Gastroesophageal sphincter (tissue), 4 donors: ENCODE measurements around the gene ZNF76. TPM values are rescaled to one million over a fixed set of nuclear protein-coding genes. Genes with fewer than 3 reads are reported as not detected.

Source experiments
- ATAC-seq: fragments of 150-250 bp; one replicate; pipeline ENCODE4 v1.9.1; 2016; ENCODE audit warnings: mild to moderate bottlenecking, moderate library complexity
- H3K27ac ChIP-seq, 4 donors: fragments of 200-600 bp; sonication (generic) in 3 of 4; 1 replicate in 3 of 4; 2 replicates in 1 of 4; pipeline ENCODE4 v1.5.1; 2016 to 2019
- H3K27me3 ChIP-seq: fragments of 200-600 bp; sonication (generic); one replicate; pipeline ENCODE4 v1.5.1; 2019
- H3K36me3 ChIP-seq, 2 donors: fragments of 200-600 bp; sonication (generic); one replicate each; pipeline ENCODE4 v1.5.1; 2019; ENCODE audit warnings: control low read depth in 1 of 2
- H3K4me1 ChIP-seq, 3 donors: fragments of 200-600 bp; sonication (generic); 1 replicate in 2 of 3; 2 replicates in 1 of 3; pipeline ENCODE4 v1.5.1; 2016 to 2019; ENCODE audit warnings: control low read depth in 2 of 3
- H3K4me3 ChIP-seq, 2 donors: fragments of 200-600 bp; sonication (generic); one replicate each; pipeline ENCODE4 v1.5.1; 2019; ENCODE audit warnings: mild to moderate bottlenecking in 1 of 2, moderate library complexity in 1 of 2
- H3K9me3 ChIP-seq, 3 donors: fragments of 200-600 bp; sonication (generic); one replicate each; pipeline ENCODE4 v1.5.1; 2017 to 2019; ENCODE audit warnings: control low read depth in 2 of 3
- EP300 ChIP-seq: sonication (generic); formaldehyde crosslinking; IDR thresholded peaks from one replicate; pipeline ENCODE4 v1.6.1; 2017; ENCODE audit warnings: antibody characterized with exemption, mild to moderate bottlenecking
- POLR2A ChIP-seq, 2 donors: fragments of 450-650 bp; IDR thresholded peaks; one replicate each; pipeline ENCODE4 v1.6.1; 2017; ENCODE audit warnings: antibody characterized with exemption in 2 of 2, mild to moderate bottlenecking in 2 of 2, moderate library complexity in 1 of 2
- POLR2AphosphoS5 ChIP-seq: sonication (generic); formaldehyde crosslinking; IDR thresholded peaks from one replicate; pipeline ENCODE4 v1.6.1; 2017; ENCODE audit warnings: antibody characterized with exemption
- WGBS, 2 donors: methylation state at CpG; one replicate each; pipeline ENCODE4 v1.1.5; 2018; ENCODE audit warnings: low coverage in 1 of 2; 5-methylcytosine and 5-hydroxymethylcytosine counted together
- total RNA-seq, 4 donors: library from RNA; depleted of rRNA; stranded (reverse); fragments of >200 nt; gene quantifications; one replicate each; pipeline ENCODE4 v1.1.0, GENCODE V29; 2016
- TF ChIP-seq, protein P1 (sequence below), 4 experiments: fragments of 200-600 bp in 2 of 4; fragments of 450-650 bp in 2 of 4; sonication (generic) in 1 of 4; IDR thresholded peaks; one replicate each; pipeline ENCODE4 v1.5.1; 2017 to 2019; ENCODE audit warnings: antibody characterized with exemption in 4 of 4, mild to moderate bottlenecking in 2 of 4, moderate library complexity in 2 of 4

Gene ZNF76
- total RNA-seq, 4 donors from 2014 or later: 21.3 to 46.9 (median 40.1) TPM

- no peaks in the 10 kb centered on the region for H3K9me3 ChIP-seq
- WGBS, 2 donors: 73 to 88% methylated on average over 1 to 4 of the region's 4 CpGs
Observed at GRCh38 chr6:35218456-35218855, 41.1 kb upstream of the ZNF76 start.

DNA sequence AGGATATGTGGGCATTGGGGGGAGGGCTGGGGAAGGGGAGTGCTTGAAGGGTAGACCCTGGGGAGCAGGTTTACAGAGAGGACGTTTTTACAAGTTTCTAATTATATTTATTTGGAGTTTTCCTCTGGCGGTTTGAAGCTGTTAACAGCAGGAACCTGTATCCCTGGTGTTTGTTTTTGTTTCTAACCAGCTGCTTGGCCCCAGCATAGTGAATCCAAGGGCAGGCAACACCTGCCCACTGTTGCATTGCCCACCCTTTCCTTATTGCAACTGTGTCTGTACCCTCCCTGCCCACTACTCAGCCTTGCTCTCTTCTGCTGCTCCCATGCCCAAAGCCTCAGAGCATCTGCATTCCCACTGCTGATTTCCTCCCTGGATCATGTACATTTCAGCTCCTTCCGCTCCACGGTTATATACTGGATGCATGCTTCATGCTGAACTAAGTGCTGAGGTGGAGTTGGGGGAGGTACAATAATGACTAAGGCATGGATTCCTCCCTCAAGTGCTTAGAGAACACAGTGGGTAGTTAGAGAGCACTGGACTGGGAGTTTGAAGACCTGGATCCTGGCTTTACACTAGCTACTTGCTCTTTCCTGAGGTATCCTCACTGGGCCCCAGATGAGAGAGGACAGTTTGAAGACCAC lies 39.7 kb upstream of the ZNF76 start:
- Histone ChIP-seq H3K36me3 (peaks cover 0 to 1% of the 10 kb centered on the region in 2 donors), H3K4me1 (peaks cover 0 to 35% (median 0%) of the 10 kb centered on the region in 3 donors), H3K9me3 (no peaks in the 10 kb centered on the region), H3K27me3 (peaks cover 10% of the 10 kb centered on the region), H3K4me3 (no peak overlapping the region), H3K27ac (no peak overlapping the region)
- TF ChIP-seq POLR2A (IDR thresholded peaks at IDR 0.05): no peak
- no peak for TF ChIP-seq EP300
- TF ChIP-seq POLR2AphosphoS5: no peak
- TF ChIP-seq, protein P1, sequence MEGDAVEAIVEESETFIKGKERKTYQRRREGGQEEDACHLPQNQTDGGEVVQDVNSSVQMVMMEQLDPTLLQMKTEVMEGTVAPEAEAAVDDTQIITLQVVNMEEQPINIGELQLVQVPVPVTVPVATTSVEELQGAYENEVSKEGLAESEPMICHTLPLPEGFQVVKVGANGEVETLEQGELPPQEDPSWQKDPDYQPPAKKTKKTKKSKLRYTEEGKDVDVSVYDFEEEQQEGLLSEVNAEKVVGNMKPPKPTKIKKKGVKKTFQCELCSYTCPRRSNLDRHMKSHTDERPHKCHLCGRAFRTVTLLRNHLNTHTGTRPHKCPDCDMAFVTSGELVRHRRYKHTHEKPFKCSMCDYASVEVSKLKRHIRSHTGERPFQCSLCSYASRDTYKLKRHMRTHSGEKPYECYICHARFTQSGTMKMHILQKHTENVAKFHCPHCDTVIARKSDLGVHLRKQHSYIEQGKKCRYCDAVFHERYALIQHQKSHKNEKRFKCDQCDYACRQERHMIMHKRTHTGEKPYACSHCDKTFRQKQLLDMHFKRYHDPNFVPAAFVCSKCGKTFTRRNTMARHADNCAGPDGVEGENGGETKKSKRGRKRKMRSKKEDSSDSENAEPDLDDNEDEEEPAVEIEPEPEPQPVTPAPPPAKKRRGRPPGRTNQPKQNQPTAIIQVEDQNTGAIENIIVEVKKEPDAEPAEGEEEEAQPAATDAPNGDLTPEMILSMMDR (IDR thresholded peaks at IDR 0.05): no peak
- no peak for ATAC-seq
- whole genome bisulfite sequencing, 2 donors: 31 to 56% methylated on average over 2 to 4 of the region's 4 CpGs

More at GRCh38 chr6:35218456-35218855, 41.1 kb upstream of the ZNF76 start:
- H3K27ac ChIP-seq: no peak overlapping the region
- TF ChIP-seq POLR2AphosphoS5 (no peak), POLR2A (IDR thresholded peaks at IDR 0.05) (no peak), EP300 (no peak)
- TF ChIP-seq, protein P1 (IDR thresholded peaks at IDR 0.05): no peak
- no peaks in the 10 kb centered on the region for H3K36me3 ChIP-seq
- ATAC-seq: no peak
- peaks cover 0 to 49% (median 4%) of the 10 kb centered on the region in 3 donors for H3K4me1 ChIP-seq
- no peak overlapping the region for H3K4me3 ChIP-seq
- peaks cover 24% of the 10 kb centered on the region for H3K27me3 ChIP-seq

DNA sequence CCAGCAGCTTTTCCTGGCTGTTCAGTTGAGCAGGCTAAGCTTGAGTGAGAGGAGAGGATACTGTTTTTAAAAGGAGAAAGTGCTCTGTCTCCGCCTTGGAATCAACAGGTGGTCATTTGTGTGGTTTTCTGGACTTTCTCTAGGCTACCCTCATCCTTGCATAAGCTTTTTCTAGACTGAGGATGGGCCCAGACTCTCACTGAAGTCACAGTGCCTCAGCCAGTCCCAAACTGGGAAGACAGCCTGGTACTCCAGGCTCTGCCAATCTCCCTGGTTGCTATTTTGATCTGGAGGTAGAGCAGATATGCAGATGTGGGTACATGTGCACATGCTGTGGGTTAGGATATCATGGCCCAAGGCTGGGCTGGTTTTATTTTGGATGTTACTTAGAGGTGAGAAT lies 38.8 kb upstream of the ZNF76 start:
- Histone ChIP-seq H3K27me3 (peaks cover under 1% of the 10 kb centered on the region), H3K4me3 (no peak overlapping the region), H3K4me1 (peaks cover 0 to 26% (median 0%) of the 10 kb centered on the region in 3 donors), H3K27ac (no peak overlapping the region), H3K9me3 (no peaks in the 10 kb centered on the region), H3K36me3 (peaks cover 0 to 10% of the 10 kb centered on the region in 2 donors)
- ATAC-seq: no peak
- WGBS, 2 donors: 100% methylated on average over 1 of the region's 1 CpG; no CpG with 5 or more reads in 1 of the 2 donors
- TF ChIP-seq, protein P1 (IDR thresholded peaks at IDR 0.05): no peak
- TF ChIP-seq POLR2AphosphoS5 (no peak), EP300 (no peak), POLR2A (IDR thresholded peaks at IDR 0.05) (no peak)

DNA sequence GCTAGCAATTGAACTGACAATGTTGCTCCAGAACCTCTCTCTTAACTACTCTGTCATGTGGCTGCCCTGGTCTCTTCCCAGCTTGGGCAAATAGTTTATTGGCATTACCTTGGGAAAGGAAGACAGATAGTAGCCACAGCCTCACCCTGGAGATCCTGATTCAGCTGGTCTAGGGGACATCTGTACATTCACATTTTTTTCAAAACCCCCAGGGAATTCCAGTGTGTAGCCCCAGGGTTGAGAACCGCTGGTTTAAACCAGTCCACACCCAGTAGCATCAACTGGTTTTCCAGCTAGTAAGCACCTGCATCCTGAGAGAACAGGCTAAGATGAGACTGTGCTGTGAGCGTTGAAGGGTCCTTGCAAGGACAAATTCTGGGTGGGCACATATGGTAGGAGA lies 36.1 kb upstream of the ZNF76 start:
- Histone ChIP-seq H3K36me3 (peaks cover 0 to 13% of the 10 kb centered on the region in 2 donors), H3K27me3 (no peaks in the 10 kb centered on the region), H3K4me1 (peaks cover 0 to 9% (median 0%) of the 10 kb centered on the region in 3 donors), H3K4me3 (no peak overlapping the region), H3K27ac (no peak overlapping the region), H3K9me3 (no peaks in the 10 kb centered on the region)
- WGBS, 2 donors: 83% methylated on average over 1 of the region's 2 CpGs; no CpG with 5 or more reads in 1 of the 2 donors
- ATAC-seq: no peak
- TF ChIP-seq POLR2AphosphoS5: no peak
- no peak for TF ChIP-seq EP300
- no peak for TF ChIP-seq POLR2A (IDR thresholded peaks at IDR 0.05)
- TF ChIP-seq, protein P1 (IDR thresholded peaks at IDR 0.05): no peak

GRCh38 chr6:35224720-35225119 lies 34.8 kb upstream of the ZNF76 start:
- H3K27me3 ChIP-seq: no peaks in the 10 kb centered on the region
- no peak for TF ChIP-seq POLR2AphosphoS5
- peaks cover 0 to 15% of the 10 kb centered on the region in 2 donors for H3K36me3 ChIP-seq
- H3K4me3 ChIP-seq: no peak overlapping the region
- no peak overlapping the region for H3K27ac ChIP-seq
- no peaks in the 10 kb centered on the region for H3K9me3 ChIP-seq
- 82 to 98% methylated on average over 3 to 4 of the region's 4 CpGs for WGBS, 2 donors
- no peak for ATAC-seq
- peaks cover 0 to 3% (median 0%) of the 10 kb centered on the region in 3 donors for H3K4me1 ChIP-seq
